Measurements from ENCODE around the gene RIPOR3.

- TF ChIP-seq RAD21 (conservative IDR thresholded peaks at IDR 0.05) (no peak), EZH2 (IDR thresholded peaks at IDR 0.05; ENCODE audit: borderline replicate concordance, insufficient read depth, low read length, poor library complexity, severe bottlenecking) (no peak), CTCF (IDR thresholded peaks at IDR 0.05; ENCODE audit: poor library complexity, severe bottlenecking) (no peak), EP300 (conservative IDR thresholded peaks at IDR 0.05; ENCODE audit: poor library complexity, severe bottlenecking) (no peak)
Observed at GRCh38 chr20:50604451-50604850, 86.9 kb downstream of the RIPOR3 start.
